Measurements from ENCODE around the gene CNIH3. TPM values are rescaled to one million over a fixed set of nuclear protein-coding genes. Genes with fewer than 3 reads are reported as not detected.

CNIH3 gene
- total RNA-seq, 6 donors from 2014 or later: 0.39 to 4.2 (median 2.1) TPM

DNA sequence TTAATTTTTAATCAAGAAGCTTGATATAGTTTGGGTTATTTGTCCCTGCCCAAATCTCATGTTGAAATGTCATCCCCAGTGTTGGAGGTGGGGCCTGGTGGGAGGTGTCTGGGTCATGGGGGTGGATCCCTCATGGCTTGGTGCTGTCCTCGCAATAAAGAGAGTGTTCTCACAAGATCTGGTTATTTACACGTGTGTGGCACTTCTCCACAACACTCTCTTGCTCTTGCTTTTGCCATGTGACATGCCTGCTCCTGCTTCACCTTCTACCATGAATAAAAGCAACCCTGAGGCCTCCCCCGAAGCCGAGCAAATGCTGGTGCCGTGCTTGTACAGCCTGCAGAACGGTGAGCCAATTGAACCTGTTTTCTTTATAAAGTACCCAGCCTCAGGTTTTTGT lies 2.6 kb upstream of the CNIH3 start:
- DNase-seq (no peak), ATAC-seq (ENCODE audit: low FRiP score in 2 of 2) (no peak)
- H3K27ac ChIP-seq: no peak overlapping the region
- peaks cover 19 to 29% (median 21%) of the 10 kb centered on the region in 4 donors for H3K4me1 ChIP-seq
- no peak overlapping the region for H3K4me3 ChIP-seq
- no peaks in the 10 kb centered on the region for H3K36me3 ChIP-seq
- no peak for TF ChIP-seq POLR2AphosphoS5 (IDR thresholded peaks at IDR 0.05)
- TF ChIP-seq, protein P1, sequence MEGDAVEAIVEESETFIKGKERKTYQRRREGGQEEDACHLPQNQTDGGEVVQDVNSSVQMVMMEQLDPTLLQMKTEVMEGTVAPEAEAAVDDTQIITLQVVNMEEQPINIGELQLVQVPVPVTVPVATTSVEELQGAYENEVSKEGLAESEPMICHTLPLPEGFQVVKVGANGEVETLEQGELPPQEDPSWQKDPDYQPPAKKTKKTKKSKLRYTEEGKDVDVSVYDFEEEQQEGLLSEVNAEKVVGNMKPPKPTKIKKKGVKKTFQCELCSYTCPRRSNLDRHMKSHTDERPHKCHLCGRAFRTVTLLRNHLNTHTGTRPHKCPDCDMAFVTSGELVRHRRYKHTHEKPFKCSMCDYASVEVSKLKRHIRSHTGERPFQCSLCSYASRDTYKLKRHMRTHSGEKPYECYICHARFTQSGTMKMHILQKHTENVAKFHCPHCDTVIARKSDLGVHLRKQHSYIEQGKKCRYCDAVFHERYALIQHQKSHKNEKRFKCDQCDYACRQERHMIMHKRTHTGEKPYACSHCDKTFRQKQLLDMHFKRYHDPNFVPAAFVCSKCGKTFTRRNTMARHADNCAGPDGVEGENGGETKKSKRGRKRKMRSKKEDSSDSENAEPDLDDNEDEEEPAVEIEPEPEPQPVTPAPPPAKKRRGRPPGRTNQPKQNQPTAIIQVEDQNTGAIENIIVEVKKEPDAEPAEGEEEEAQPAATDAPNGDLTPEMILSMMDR (IDR thresholded peaks at IDR 0.05): no peak
- no peak for TF ChIP-seq POLR2A (IDR thresholded peaks at IDR 0.05)
- no peak for TF ChIP-seq EP300 (IDR thresholded peaks at IDR 0.05)
- no peaks in the 10 kb centered on the region for H3K9me3 ChIP-seq
- H3K27me3 ChIP-seq: peaks cover 0 to 28% (median 19%) of the 10 kb centered on the region in 4 donors
- WGBS, 2 donors: 87 to 89% methylated on average over 6 of the region's 6 CpGs

DNA sequence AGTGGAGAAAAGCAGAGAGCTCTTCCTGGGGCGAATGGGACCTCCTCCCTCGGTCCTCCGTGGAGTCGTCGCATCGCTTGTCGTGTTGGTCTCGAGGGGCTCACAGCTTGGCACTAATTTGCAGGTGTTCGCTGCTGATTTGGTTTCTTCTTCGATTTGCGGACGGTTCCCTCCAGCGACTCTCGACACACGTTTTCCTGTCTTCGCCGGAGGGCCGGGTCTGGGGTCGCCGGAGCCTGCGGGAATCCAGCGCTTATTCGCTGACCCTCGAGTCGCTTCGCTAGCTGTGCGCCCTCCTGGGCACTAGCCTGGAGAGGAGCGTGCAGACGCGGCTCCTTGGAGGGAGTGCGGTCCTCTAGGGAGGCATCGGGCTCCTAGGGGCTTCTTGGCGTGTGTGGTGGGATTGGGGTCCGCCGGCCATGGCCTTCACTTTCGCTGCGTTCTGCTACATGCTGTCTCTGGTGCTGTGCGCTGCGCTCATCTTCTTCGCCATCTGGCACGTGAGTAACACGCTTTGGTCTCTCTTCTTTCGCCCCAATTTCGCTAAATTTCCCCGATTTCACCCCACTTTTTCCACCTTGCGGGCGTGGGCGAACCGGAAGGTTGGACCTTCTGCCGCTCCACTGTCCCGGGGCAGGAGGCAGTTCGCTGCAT lies 766 bp downstream of the CNIH3 start:
- ATAC-seq (ENCODE audit: low FRiP score in 2 of 2): no peak
- Histone ChIP-seq H3K27ac (no peak overlapping the region), H3K4me1 (peaks cover 19 to 29% (median 21%) of the 10 kb centered on the region in 4 donors), H3K4me3 (peak overlapping the region in 3 of 4 donors; percentile 32 to 53 (median 41)), H3K9me3 (no peaks in the 10 kb centered on the region), H3K27me3 (peaks cover 0 to 28% (median 19%) of the 10 kb centered on the region in 4 donors), H3K36me3 (no peaks in the 10 kb centered on the region)
- WGBS, 2 donors: 2 to 6% methylated on average over 24 to 45 of the region's 52 CpGs
- peak in 1 of 2 donors; percentile 60 for DNase-seq
- TF ChIP-seq POLR2A (IDR thresholded peaks at IDR 0.05) (no peak), EP300 (IDR thresholded peaks at IDR 0.05) (no peak), POLR2AphosphoS5 (IDR thresholded peaks at IDR 0.05) (no peak)
- TF ChIP-seq, protein P1 (IDR thresholded peaks at IDR 0.05): no peak

- DNase-seq: peak in 1 of 2 donors; percentile 81
- Histone ChIP-seq H3K4me3 (peak overlapping the region in 2 of 4 donors; percentile 41 to 53), H3K27ac (no peak overlapping the region), H3K4me1 (peaks cover 19 to 29% (median 21%) of the 10 kb centered on the region in 4 donors), H3K27me3 (peaks cover 0 to 28% (median 19%) of the 10 kb centered on the region in 4 donors), H3K36me3 (no peaks in the 10 kb centered on the region), H3K9me3 (no peaks in the 10 kb centered on the region)
- 6 to 7% methylated on average over 41 to 55 of the region's 55 CpGs for WGBS, 2 donors
- TF ChIP-seq, protein P1 (IDR thresholded peaks at IDR 0.05): no peak
- TF ChIP-seq POLR2AphosphoS5 (IDR thresholded peaks at IDR 0.05): no peak
- TF ChIP-seq EP300 (IDR thresholded peaks at IDR 0.05): no peak
- no peak for TF ChIP-seq POLR2A (IDR thresholded peaks at IDR 0.05)
- ATAC-seq (ENCODE audit: low FRiP score in 2 of 2): no peak
Observed at GRCh38 chr1:224617410-224618355, 1.6 kb downstream of the CNIH3 start.

DNA sequence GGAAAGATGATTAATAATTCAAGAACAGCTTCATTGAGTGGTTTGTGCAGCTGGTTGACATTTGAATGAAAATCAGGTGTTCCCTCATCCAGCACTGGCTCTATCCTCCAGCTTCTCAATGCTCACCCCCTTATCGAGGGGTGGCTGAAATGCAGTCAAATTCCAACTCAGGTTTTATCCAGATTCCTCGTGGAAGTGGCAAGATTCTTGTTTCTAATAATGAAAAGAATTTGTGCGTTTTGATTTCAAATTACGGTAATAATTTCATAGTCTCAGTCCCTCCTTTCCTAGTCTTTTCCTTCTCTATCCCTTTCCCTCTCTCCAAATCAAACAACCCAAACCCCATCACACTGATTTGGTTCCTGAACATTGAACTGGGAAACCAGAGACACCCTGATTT lies 3.1 kb downstream of the CNIH3 start:
- TF ChIP-seq POLR2AphosphoS5 (IDR thresholded peaks at IDR 0.05): no peak
- ATAC-seq (ENCODE audit: low FRiP score in 2 of 2) (no peak), DNase-seq (no peak)
- H3K27ac ChIP-seq: no peak overlapping the region
- peaks cover 0 to 28% (median 19%) of the 10 kb centered on the region in 4 donors for H3K27me3 ChIP-seq
- H3K36me3 ChIP-seq: no peaks in the 10 kb centered on the region
- H3K4me1 ChIP-seq: peaks cover 19 to 29% (median 21%) of the 10 kb centered on the region in 4 donors
- H3K4me3 ChIP-seq: no peak overlapping the region
- no peaks in the 10 kb centered on the region for H3K9me3 ChIP-seq
- 82 to 86% methylated on average over 4 of the region's 4 CpGs for WGBS, 2 donors

DNA sequence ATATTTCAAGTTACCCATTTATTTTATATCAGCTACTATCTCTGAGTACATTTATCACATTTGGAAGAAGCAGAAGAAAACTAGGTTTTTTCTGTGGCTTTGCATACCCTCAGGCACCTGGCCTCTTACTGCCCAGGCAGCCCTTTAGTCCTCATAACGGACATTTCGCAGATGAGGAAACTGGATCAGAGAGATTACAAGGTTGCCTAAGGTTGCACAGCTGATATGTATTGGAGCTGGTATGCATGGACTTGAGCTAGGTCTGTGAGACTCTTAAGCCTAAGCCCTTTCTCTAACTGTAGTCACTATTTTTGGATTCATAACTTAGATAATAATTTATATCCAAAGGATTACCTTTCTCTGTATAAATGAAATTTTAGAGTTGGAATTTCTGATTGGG lies 4.0 kb downstream of the CNIH3 start:
- Histone ChIP-seq H3K4me1 (peaks cover 19 to 29% (median 21%) of the 10 kb centered on the region in 4 donors), H3K9me3 (no peaks in the 10 kb centered on the region), H3K4me3 (no peak overlapping the region), H3K27me3 (peaks cover 0 to 28% (median 19%) of the 10 kb centered on the region in 4 donors), H3K27ac (no peak overlapping the region), H3K36me3 (no peaks in the 10 kb centered on the region)
- 58 to 75% methylated on average over 2 of the region's 2 CpGs for WGBS, 2 donors
- ATAC-seq (ENCODE audit: low FRiP score in 2 of 2): no peak
- TF ChIP-seq POLR2A (IDR thresholded peaks at IDR 0.05) (no peak), EP300 (IDR thresholded peaks at IDR 0.05) (no peak), POLR2AphosphoS5 (IDR thresholded peaks at IDR 0.05) (no peak)
- TF ChIP-seq, protein P1 (IDR thresholded peaks at IDR 0.05): no peak
- DNase-seq: no peak

Data from upper lobe of left lung (tissue), 6 donors.